ENCODE measurements around the gene DSG4.
A peak's percentile ranks its signal among the peaks of the same experiment; 100 is the strongest.

The DSG4 gene

DNA sequence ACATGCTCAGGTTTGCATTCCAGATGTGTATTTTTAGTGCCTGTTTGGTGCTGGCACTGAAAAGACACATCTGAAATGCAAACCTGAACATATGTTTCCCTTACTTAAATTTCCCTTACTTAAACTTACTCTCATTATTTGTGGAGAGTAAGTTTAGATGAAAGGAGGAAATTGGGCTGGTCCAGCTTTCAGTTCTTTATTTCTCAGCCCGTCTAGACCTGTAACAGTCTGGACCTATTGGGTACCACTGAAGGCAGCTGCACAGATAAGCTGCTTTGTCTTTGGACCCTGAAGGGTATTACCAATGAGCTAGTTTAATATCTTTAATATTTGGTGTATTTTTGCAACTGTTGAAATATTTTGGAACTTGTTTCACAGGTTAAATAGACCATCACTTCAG, 54.0 kb downstream of the DSG4 start:
- TF ChIP-seq, protein P1, sequence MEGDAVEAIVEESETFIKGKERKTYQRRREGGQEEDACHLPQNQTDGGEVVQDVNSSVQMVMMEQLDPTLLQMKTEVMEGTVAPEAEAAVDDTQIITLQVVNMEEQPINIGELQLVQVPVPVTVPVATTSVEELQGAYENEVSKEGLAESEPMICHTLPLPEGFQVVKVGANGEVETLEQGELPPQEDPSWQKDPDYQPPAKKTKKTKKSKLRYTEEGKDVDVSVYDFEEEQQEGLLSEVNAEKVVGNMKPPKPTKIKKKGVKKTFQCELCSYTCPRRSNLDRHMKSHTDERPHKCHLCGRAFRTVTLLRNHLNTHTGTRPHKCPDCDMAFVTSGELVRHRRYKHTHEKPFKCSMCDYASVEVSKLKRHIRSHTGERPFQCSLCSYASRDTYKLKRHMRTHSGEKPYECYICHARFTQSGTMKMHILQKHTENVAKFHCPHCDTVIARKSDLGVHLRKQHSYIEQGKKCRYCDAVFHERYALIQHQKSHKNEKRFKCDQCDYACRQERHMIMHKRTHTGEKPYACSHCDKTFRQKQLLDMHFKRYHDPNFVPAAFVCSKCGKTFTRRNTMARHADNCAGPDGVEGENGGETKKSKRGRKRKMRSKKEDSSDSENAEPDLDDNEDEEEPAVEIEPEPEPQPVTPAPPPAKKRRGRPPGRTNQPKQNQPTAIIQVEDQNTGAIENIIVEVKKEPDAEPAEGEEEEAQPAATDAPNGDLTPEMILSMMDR (IDR thresholded peaks at IDR 0.05; ENCODE audit: insufficient read depth, missing control alignments): no peak
- DNase-seq (ENCODE audit: insufficient read length, low spot score) (no peak), FAIRE-seq (no peak)

DNA sequence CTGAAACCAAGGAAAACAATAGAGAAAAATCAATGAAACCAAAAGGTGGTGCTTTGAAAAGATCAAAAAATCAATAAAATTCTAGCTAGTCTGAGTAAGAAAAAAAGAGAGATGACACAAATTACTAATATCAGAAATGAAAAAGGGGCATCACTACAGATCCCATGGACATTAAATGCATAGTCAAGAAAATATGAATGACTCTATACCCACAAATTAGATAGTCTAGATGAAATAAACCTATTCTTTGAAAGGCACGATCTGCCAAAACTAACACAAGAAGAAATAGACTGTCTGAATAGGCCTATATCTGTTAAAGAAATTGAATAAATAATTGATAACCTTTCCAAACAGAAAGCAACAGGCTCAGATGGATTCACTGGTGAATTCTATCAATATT, 55.7 kb downstream of the DSG4 start:
- peak; percentile 80 for FAIRE-seq
- DNase-seq (ENCODE audit: insufficient read length, low spot score): no peak
- TF ChIP-seq, protein P1 (IDR thresholded peaks at IDR 0.05; ENCODE audit: insufficient read depth, missing control alignments): no peak

DNA sequence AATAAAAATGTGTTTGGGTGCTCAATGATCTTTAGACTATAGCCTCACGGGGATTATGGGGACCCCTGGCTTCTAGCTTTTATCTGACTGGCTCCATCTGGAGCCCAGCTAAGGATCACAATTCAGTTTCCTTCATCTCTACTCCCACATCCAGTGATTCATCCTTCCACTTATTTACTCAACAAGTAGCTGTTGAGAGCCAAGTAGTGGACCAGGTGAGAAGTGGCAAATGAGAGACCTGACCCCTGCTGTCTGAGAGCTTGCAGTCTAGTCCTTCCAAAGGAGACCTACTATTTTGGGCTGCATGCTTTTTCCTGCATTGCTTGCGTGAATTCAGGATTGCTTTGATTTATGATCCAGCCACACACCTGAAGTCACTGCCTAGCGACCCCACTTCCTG, 60.2 kb downstream of the DSG4 start:
- TF ChIP-seq, protein P1 (IDR thresholded peaks at IDR 0.05; ENCODE audit: insufficient read depth, missing control alignments): no peak
- no peak for DNase-seq (ENCODE audit: insufficient read length, low spot score)
- FAIRE-seq: no peak

DNA sequence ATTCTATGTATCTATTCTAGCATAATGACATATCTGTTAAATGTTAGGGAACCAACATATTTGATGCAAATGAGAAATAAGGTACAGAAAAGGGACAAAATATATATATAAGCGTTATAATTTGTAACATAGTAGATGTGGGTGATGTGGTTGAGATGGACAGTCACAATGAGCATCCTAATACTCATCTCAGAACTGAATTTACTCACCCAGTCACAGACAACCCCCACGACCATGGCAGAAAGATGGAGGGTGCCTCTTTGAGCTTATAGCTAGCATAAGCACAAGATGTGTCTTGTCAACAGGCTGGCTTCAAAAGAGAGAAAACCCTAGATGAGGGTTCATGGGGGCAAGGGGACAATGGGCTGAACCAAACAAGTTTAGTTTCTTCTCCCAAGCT, 61.8 kb downstream of the DSG4 start:
- no peak for DNase-seq (ENCODE audit: insufficient read length, low spot score)

DNA sequence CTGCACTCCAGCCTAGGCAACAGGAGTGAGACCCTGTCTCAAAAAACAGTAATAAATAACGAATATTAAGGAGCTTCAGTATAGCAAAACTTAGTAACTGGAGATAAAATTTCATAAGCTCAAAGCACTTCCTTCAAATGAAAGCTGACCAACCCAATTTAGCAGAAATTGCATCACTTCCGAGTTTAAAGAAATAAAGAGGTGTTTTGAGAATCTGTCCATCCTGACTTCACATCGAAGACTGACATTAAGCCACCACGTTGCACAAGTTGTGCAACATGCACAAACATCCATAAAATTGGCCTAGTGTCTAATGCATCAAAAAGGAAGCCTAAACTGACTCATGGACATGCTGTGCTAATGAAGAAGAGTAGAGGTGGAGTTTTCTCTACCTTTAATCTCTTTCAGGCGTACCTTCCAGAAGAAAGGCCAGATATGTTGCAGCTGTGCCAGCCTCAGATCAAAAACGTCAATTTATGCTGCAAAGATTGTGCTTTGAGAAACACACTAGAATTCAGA, 63.3 kb downstream of the DSG4 start:
- FAIRE-seq (no peak), DNase-seq (ENCODE audit: insufficient read length, low spot score) (no peak)
- TF ChIP-seq, protein P1 (IDR thresholded peaks at IDR 0.05; ENCODE audit: insufficient read depth, missing control alignments): no peak

More for the DNA sequence above, 61.8 kb downstream of the DSG4 start:
- FAIRE-seq: no peak
- TF ChIP-seq, protein P1 (IDR thresholded peaks at IDR 0.05; ENCODE audit: insufficient read depth, missing control alignments): no peak

DNA sequence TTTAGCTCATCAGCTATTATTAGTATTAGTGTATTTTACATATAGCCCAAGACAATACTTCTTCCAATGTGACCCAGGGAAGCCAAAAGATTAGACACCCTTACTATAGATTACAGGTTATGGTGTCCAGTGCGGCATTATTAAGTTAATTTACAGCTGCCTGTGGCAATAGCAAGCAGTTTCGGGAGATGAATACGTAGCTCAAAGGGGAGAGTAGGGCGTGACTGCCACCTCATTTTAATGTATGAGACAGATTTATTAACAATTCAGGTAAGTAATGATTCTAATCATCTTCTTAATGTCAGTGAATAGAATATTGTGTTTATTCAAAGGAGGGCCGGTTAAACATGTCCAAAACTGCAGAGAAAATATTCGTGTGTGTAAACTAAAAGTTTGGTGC, 64.2 kb downstream of the DSG4 start:
- FAIRE-seq (no peak), DNase-seq (ENCODE audit: insufficient read length, low spot score) (no peak)
- TF ChIP-seq, protein P1 (IDR thresholded peaks at IDR 0.05; ENCODE audit: insufficient read depth, missing control alignments): no peak

DNA sequence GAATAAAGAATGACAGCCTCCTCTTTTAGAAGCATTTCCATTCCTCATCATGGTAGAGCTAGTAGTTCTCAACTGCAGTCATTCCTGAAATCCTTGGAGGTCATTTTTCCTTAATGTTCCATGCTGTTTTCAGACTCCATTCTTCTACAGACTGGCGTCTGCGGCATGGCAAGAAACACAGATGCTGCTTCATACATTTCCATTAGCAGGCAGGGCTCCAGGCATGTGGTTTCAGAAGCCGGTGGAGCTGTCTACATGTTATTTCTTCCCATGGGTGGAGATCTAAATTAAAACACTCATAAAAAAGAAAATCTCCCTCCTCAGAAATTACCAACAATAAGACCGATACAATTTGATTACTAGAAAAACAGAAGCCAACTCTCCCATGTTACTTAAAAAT, 64.9 kb downstream of the DSG4 start:
- TF ChIP-seq, protein P1 (IDR thresholded peaks at IDR 0.05; ENCODE audit: insufficient read depth, missing control alignments): no peak
- no peak for FAIRE-seq
- DNase-seq (ENCODE audit: insufficient read length, low spot score): no peak
